BJ (cell line): ENCODE results near the gene GATM. TPM values are rescaled to one million over a fixed set of nuclear protein-coding genes. Genes with fewer than 3 reads are reported as not detected.

Experiments used
- CTCF ChIA-PET: fragments of 350-600 bp; formaldehyde crosslinking; extraction: SDS; loops from one replicate; lab custom pipeline; 2021; ENCODE audit warnings: antibody characterized with exemption, inconsistent platforms; lab: Yijun Ruan, JAX
- POLR2A ChIA-PET: fragments of 300-600 bp; sonication (Branson Sonifier 250); formaldehyde crosslinking; extraction: SDS; loops from one replicate; lab custom pipeline; 2021; ENCODE audit warnings: antibody characterized with exemption; lab: Charles Lee
- DNase-seq: peaks from one replicate; pipeline ENCODE4 v3.0.0-alpha.2; 2011; ENCODE audit warnings: low read depth
- H3K27me3 ChIP-seq: 2 replicates; pipeline ENCODE4 v1.6.0; 2011; ENCODE audit warnings: low read length; ENCODE audit not compliant: control insufficient read depth, insufficient read depth
- H3K36me3 ChIP-seq: 2 replicates; pipeline ENCODE4 v1.5.1; 2011; ENCODE audit warnings: low read length; ENCODE audit not compliant: control insufficient read depth, insufficient read depth
- H3K4me3 ChIP-seq: 2 replicates; pipeline ENCODE4 v1.5.1; 2011; ENCODE audit warnings: low read depth, mild to moderate bottlenecking, control low read depth, low read length
- CTCF ChIP-seq: IDR thresholded peaks from 2 replicates; pipeline ENCODE4 v1.5.1; 2011; ENCODE audit warnings: low read depth, mild to moderate bottlenecking, control low read depth, inconsistent platforms, low read length, moderate library complexity; ENCODE audit not compliant: insufficient read depth
- polyA plus RNA-seq: library from polyadenylated mRNA; depleted of rRNA; stranded (reverse); fragments of >200 nt; gene quantifications from 2 replicates; pipeline ENCODE4 v1.2.3, GENCODE V29; 2011

GATM gene
- polyA plus RNA-seq, 1 experiment, result 0.10 TPM

DNA sequence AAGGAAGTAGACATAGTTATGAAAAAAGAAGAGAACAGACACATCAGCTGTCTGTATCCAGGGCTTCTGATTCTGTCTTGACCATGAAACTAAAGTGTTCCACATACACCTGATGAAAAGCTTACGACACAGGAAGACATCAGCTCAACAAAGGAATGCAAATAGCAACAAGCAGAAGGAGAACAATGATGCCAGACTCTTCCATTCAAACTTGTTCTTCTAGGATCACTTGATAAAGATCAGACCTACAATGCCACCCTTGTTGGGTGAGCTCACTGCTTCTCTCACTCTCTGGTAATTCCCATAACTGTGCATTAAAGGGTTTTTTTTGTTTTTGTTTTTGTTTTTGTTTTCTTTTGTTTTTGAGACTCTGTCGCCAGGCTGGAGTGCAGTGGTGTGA is 49.7 kb downstream of the GATM start:
- CTCF ChIA-PET, result no interaction called here
- POLR2A ChIA-PET, result no interaction called here
- Histone ChIP-seq H3K4me3 (no peak overlapping the region), H3K27me3 (peaks cover 2% of the 10 kb centered on the region), H3K36me3 (no peaks in the 10 kb centered on the region)
- no peak for DNase-seq
- TF ChIP-seq CTCF, result no peak

GRCh38 chr15:45326741-45327140 is 51.6 kb downstream of the GATM start:
- H3K36me3 ChIP-seq, result no peaks in the 10 kb centered on the region
- ChIA-PET CTCF (no interaction called here), POLR2A (no interaction called here)
- DNase-seq, result no peak
- no peak overlapping the region for H3K4me3 ChIP-seq
- peaks cover 2% of the 10 kb centered on the region for H3K27me3 ChIP-seq
- no peak for TF ChIP-seq CTCF

DNA sequence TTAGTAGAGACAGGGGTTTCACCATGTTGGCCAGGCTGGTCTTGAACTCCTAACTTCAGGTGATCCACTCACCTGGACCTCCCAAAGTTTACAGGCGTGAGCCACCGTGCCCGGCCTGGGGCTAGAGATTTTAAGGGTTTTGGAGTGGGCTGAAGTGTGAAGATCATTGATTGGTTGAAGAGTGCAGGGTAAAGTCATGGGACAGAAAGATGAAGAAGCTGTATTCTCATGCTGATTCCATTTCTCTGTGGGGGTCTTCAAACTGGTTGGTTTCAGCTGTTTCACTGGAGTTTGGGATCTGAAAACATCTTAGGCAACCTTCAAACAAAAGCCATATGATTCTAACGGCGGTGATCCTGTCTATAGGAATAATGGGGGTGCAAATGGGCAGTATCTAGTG is 52.1 kb downstream of the GATM start:
- ChIA-PET CTCF (no interaction called here), POLR2A (no interaction called here)
- Histone ChIP-seq H3K36me3 (no peaks in the 10 kb centered on the region), H3K4me3 (no peak overlapping the region), H3K27me3 (peaks cover 2% of the 10 kb centered on the region)
- no peak for DNase-seq
- no peak for TF ChIP-seq CTCF

DNA sequence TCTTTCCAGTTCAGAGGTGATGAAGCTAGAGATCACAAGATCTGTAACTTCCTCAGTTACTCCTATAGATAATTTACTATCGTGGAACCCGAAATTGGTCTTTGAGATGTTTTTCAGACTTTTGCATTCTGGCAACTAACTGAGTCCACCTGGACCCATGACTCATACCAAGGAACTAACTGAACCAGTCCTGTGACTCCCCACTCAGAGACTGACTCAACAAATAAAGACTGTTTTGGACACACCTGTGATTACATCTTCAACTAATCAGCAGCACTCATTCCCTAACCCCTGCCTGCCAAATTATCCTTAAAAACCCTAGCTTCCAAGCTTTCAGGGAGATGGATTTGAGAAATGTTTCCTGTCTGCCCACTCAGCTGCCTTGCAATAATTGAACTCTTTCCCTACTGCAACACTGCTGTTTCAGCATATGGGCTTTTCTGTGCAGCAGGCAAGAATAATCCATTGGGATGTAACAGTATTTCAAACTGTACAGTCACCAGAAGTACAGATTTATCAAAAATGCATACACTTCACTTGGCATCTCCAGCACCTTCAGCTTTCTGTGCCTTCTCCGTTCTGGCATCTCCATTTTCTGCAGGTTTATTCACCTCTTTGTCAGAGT is 57.7 kb downstream of the GATM start:
- CTCF ChIA-PET, result no interaction called here
- POLR2A ChIA-PET, result no interaction called here
- no peak for TF ChIP-seq CTCF

GRCh38 chr15:45319472-45320214 is 58.7 kb downstream of the GATM start:
- ChIA-PET POLR2A (no interaction called here), CTCF (no interaction called here)
- DNase-seq, result no peak
- TF ChIP-seq CTCF, result no peak
- H3K27me3 ChIP-seq, result no peaks in the 10 kb centered on the region; the same call in 1 of the 2 replicates
- no peak overlapping the region for H3K4me3 ChIP-seq
- H3K36me3 ChIP-seq, result no peaks in the 10 kb centered on the region

More for the DNA sequence above, 57.7 kb downstream of the GATM start:
- DNase-seq, result no peak
- H3K36me3 ChIP-seq, result no peaks in the 10 kb centered on the region
- H3K27me3 ChIP-seq, result no peaks in the 10 kb centered on the region; the same call in 1 of the 2 replicates
- H3K4me3 ChIP-seq, result no peak overlapping the region
